Suprapubic skin (tissue), 4 donors: ENCODE measurements around the gene SRA1.

Experiments used
- CTCF ChIP-seq, 2 donors: fragments of 200-600 bp in 1 of 2; fragments of 450-650 bp in 1 of 2; sonication (generic) in 1 of 2; IDR thresholded peaks; one replicate each; pipeline ENCODE4 v1.5.1; 2016 to 2019; ENCODE audit warnings: antibody characterized with exemption in 2 of 2, mild to moderate bottlenecking in 1 of 2, moderate library complexity in 1 of 2
- POLR2A ChIP-seq, 2 donors: fragments of 450-650 bp; IDR thresholded peaks; one replicate each; pipeline ENCODE4 v1.6.1; 2017; ENCODE audit warnings: antibody characterized with exemption in 2 of 2, mild to moderate bottlenecking in 2 of 2, moderate library complexity in 2 of 2
- POLR2AphosphoS5 ChIP-seq, 3 donors: sonication (generic); formaldehyde crosslinking; IDR thresholded peaks; one replicate each; pipeline ENCODE4 v1.6.1; 2017; ENCODE audit warnings: antibody characterized with exemption in 3 of 3

GRCh38 chr5:140605879-140606278 lies 48.6 kb upstream of the SRA1 start:
- TF ChIP-seq CTCF (IDR thresholded peaks at IDR 0.05) (no peak), POLR2A (IDR thresholded peaks at IDR 0.05) (no peak), POLR2AphosphoS5 (IDR thresholded peaks at IDR 0.05) (no peak)
